D721Med (cell line): ENCODE data around the gene NLGN1.

Source experiments
- DNase-seq: peaks from one replicate; pipeline ENCODE4 v3.0.0; 2011; ENCODE audit warnings: low spot score; ENCODE audit not compliant: insufficient read length
- FAIRE-seq: peaks from 2 replicates; lab custom pipeline; 2011; peaks lifted over from hg19 to GRCh38; lab: Jason Lieb, UNC
- TF ChIP-seq, protein P1 (sequence below): IDR thresholded peaks from 2 replicates; pipeline ENCODE4 v1.5.1; 2012; ENCODE audit warnings: mild to moderate bottlenecking, control low read depth; ENCODE audit not compliant: insufficient read depth; ENCODE audit errors: missing control alignments

Gene NLGN1

DNA sequence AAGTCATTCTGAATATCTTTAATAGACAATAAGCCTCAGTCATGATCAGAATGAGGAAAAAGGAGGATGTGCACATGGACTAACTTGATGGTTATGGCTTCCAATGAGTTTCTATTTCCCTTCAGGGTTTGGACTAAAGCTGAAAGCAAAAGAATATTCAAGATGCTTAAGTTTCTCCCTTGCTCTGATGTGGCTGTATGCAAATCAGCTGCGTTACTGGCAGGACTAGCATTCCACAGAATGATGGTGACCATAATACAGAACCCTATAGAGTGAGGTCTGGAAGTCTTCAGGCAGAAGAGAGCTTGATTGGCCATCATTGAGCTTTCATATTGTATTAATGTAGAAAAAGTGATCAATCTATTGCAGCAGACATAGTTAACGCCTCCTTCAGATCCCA, 466.0 kb downstream of the NLGN1 start:
- TF ChIP-seq, protein P1, sequence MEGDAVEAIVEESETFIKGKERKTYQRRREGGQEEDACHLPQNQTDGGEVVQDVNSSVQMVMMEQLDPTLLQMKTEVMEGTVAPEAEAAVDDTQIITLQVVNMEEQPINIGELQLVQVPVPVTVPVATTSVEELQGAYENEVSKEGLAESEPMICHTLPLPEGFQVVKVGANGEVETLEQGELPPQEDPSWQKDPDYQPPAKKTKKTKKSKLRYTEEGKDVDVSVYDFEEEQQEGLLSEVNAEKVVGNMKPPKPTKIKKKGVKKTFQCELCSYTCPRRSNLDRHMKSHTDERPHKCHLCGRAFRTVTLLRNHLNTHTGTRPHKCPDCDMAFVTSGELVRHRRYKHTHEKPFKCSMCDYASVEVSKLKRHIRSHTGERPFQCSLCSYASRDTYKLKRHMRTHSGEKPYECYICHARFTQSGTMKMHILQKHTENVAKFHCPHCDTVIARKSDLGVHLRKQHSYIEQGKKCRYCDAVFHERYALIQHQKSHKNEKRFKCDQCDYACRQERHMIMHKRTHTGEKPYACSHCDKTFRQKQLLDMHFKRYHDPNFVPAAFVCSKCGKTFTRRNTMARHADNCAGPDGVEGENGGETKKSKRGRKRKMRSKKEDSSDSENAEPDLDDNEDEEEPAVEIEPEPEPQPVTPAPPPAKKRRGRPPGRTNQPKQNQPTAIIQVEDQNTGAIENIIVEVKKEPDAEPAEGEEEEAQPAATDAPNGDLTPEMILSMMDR = no peak
- DNase-seq = no peak
- FAIRE-seq = no peak

DNA sequence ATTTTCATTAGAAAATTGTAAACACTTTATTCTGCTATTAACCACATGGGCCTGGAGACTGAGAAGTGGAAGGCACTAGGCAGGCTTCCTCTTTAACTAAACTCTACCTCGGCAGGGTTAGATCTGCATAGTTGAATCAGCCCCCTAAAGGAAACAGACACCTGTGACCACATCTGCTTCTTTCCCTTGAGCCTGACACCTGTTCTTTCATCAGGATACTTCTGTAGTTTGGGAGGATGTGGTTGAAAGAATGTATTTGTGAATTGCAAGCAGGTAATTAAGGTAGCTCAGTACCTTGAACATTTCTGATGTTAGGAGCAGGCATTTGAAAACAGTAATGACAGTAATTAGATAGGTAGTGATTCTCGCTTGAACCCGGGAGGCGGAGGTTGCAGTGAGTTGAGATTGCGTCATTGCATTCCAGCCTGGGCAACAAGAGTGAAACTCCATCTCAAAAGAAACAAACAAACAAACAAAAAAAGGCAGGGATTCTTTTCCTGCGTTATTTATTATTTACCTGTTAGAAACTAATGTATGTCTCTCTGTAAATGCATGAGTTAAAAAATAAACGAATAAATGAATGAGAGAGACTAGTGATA, 468.5 kb downstream of the NLGN1 start:
- DNase-seq = no peak
- no peak for FAIRE-seq
- TF ChIP-seq, protein P1 = no peak

DNA sequence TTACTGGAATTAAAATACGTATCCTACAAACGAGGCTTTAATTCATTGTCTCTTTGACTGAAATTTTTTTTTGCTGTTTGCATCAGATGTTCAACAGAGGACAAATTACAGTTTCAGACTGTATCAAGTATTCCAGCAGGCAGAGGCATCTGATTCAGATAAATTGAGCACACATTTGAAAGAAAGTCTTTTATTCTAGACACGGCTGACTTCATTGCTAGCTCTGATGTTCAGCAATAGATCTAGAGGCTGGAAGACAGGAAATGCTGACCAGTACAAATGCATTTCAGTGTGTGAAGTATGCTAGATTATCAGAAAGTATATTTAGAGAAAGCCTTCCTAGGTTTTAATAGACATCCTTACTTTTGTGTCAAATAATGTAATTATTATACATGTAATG, 472.2 kb downstream of the NLGN1 start:
- FAIRE-seq (no peak), DNase-seq (no peak)
- TF ChIP-seq, protein P1 = no peak

DNA sequence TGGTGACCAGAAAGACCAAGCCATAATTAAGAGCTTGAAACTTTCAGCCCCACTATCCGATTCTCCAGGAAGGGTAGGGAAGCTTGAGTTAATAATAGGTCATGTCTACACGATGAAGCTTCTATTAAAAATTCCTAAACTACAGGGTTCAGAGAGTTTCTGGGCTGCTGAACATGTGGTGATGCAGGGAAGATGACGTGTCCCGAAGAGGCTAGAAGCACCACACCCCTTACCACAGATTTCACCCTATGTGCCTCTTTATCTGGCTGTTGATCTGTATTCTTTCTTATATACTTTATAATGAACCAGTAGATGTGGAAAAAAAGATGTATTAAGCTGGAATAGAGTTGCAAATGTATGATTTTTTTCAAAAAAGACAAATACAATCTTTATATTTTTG, 473.4 kb downstream of the NLGN1 start:
- FAIRE-seq (no peak), DNase-seq (no peak)
- TF ChIP-seq, protein P1 = no peak

DNA sequence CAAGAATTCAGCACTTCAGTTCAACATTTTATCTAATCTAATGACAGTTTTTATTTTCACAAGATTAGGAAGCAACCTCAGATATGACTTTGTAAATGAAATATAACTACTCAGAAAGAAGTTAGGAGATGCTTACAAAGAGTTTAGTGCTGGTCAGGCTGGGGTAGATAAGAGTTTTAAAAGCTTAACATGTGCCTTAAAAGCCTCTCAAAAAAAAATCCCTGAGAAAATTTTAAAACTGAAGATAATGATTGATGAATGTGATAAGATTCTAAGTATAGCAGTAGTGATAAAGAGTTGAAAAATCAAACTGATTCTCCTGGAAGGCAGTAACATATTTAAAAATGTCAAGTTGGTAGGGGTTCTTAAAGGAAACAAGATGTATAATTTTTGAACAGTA, 478.2 kb downstream of the NLGN1 start:
- TF ChIP-seq, protein P1 = no peak
- no peak for FAIRE-seq
- DNase-seq = no peak

DNA sequence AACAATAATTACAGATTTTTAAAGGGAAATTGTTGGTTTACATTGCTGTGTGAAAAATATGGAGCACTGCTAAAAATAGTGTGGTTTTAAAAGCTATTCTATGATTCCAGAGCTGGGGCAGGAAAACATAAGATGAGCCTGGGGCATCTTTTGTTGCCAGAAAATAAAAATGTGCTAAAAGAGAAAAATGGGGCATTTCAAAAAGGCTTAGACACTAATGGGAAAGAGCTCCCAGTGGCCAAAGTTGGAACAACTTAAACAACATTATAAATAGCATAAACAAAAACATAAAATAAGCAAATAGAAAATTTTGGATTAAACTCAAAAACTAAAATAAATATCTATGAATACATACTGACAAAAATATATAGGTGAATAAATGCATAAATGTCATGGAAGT, 478.9 kb downstream of the NLGN1 start:
- no peak for FAIRE-seq
- DNase-seq = no peak
- TF ChIP-seq, protein P1 = no peak

DNA sequence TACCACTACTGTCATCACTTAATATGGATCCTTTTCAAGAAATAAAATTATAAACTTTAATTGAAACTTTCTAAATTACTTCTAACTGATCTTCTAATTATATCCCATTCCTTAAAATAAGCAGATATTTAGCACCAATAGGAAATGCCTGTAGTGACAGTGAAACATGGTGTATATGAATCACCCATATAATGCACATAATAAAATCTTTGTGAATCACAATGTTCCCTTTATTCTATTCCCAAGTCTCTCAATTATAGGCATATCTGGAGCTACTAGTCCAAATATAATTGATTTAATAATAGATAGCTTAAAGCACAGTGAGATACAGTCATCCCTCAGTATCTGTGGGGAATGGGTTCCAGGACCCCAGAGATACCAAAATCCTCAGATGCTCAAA, 490.3 kb downstream of the NLGN1 start:
- TF ChIP-seq, protein P1 = no peak
- FAIRE-seq = no peak

More for the DNA sequence above, 490.3 kb downstream of the NLGN1 start:
- no peak for DNase-seq
